A549 (cell line): ENCODE results near the gene GAPDHS. TPM values are rescaled to one million over a fixed set of nuclear protein-coding genes. Genes with fewer than 3 reads are reported as not detected.

Source experiments
- ATAC-seq, 2 experiments: fragments of 200-7000 bp in 1 of 2; fragments of >200 bp in 1 of 2; cut with Nextera tagmentation in 1 of 2; cut with Tn5 transposase in 1 of 2; 3 replicates each; pipeline versions ENCODE4 v1.8.0 to v1.9.1; 2018 to 2020; ENCODE audit warnings: mild to moderate bottlenecking in 1 of 2, moderate library complexity in 1 of 2
- CTCF ChIA-PET: fragments of 300-600 bp; sonication (Branson Sonifier 250); formaldehyde crosslinking; extraction: SDS; loops from one replicate; lab custom pipeline; 2021; ENCODE audit warnings: antibody characterized with exemption, inconsistent platforms; lab: Yijun Ruan, JAX
- POLR2A ChIA-PET: fragments of 350-600 bp; formaldehyde crosslinking; extraction: SDS; loops from one replicate; lab custom pipeline; 2021; ENCODE audit warnings: antibody characterized with exemption, inconsistent platforms; lab: Yijun Ruan, JAX
- DNase-seq, 2 experiments: peaks; one replicate each; pipeline versions ENCODE4 v3.0.0 to v3.0.0-alpha.2; 2011 to 2016; ENCODE audit warnings: low read depth in 1 of 2, low spot score in 1 of 2
- FAIRE-seq: peaks from 2 replicates; lab custom pipeline; 2011; peaks lifted over from hg19 to GRCh38; lab: Jason Lieb, UNC
- H3K27ac ChIP-seq, 2 experiments: fragments of >200 bp; sonication (Bioruptor Twin); formaldehyde crosslinking; 3 replicates each; pipeline ENCODE4 v1.5.1; 2016 to 2017
- H3K4me1 ChIP-seq: fragments of >200 bp; sonication (Bioruptor Twin); formaldehyde crosslinking; 3 replicates; pipeline ENCODE4 v1.6.1; 2016
- H3K4me2 ChIP-seq: fragments of >200 bp; sonication (Bioruptor Twin); formaldehyde crosslinking; 3 replicates; pipeline ENCODE4 v1.6.1; 2016
- H3K4me3 ChIP-seq: fragments of >200 bp; sonication (Bioruptor Twin); formaldehyde crosslinking; 3 replicates; pipeline ENCODE4 v1.5.1; 2016
- H3K9me3 ChIP-seq: fragments of >200 bp; sonication (Bioruptor Twin); formaldehyde crosslinking; 3 replicates; pipeline ENCODE4 v1.6.1; 2016
- ATOH8 ChIP-seq: fragments of 250-450 bp; sonication (Bioruptor Pico); IDR thresholded peaks from 2 replicates; pipeline ENCODE4 v1.5.0; 2020; ENCODE audit warnings: low read depth, mild to moderate bottlenecking, moderate library complexity
- CBX2 ChIP-seq: fragments of 200-600 bp; sonication (generic); IDR thresholded peaks from 2 replicates; pipeline ENCODE4 v1.6.1; 2016; ENCODE audit warnings: low read depth, mild to moderate bottlenecking, borderline replicate concordance
- CBX8 ChIP-seq: fragments of 200-600 bp; sonication (generic); IDR thresholded peaks from 2 replicates; pipeline ENCODE4 v1.6.1; 2016
- EP300 ChIP-seq, 2 experiments: fragments of >200 bp; sonication (Bioruptor Twin); formaldehyde crosslinking; IDR thresholded peaks; 2 replicates in 1 of 2; 3 replicates in 1 of 2; pipeline ENCODE4 v1.6.1; 2016 to 2017
- ESRRA ChIP-seq: fragments of 150-350 bp; IDR thresholded peaks from 2 replicates; pipeline ENCODE4 v1.6.1; 2014; ENCODE audit warnings: mild to moderate bottlenecking, low read length, borderline replicate concordance
- FOSB ChIP-seq: fragments of 250-450 bp; sonication (Bioruptor Pico); IDR thresholded peaks from 2 replicates; pipeline ENCODE4 v1.5.0; 2020; ENCODE audit warnings: mild to moderate bottlenecking, moderate library complexity
- FOXS1 ChIP-seq: fragments of 250-450 bp; sonication (Bioruptor Pico); IDR thresholded peaks from 2 replicates; pipeline ENCODE4 v1.5.0; 2020; ENCODE audit warnings: mild to moderate bottlenecking, moderate library complexity
- HDAC2 ChIP-seq: fragments of 200-600 bp; sonication (generic); IDR thresholded peaks from 2 replicates; pipeline ENCODE4 v1.6.1; 2016
- HES2 ChIP-seq: fragments of >200 bp; sonication (Bioruptor Twin); formaldehyde crosslinking; IDR thresholded peaks from 2 replicates; pipeline ENCODE4 v1.6.1; 2016
- HEYL ChIP-seq: fragments of 250-450 bp; sonication (Bioruptor Pico); IDR thresholded peaks from 2 replicates; pipeline ENCODE4 v1.8.0; 2021; ENCODE audit warnings: mild to moderate bottlenecking, moderate library complexity
- HMGXB4 ChIP-seq: fragments of 250-450 bp; sonication (Bioruptor Pico); IDR thresholded peaks from 2 replicates; pipeline ENCODE4 v1.5.0; 2021; ENCODE audit warnings: mild to moderate bottlenecking, moderate library complexity, borderline replicate concordance
- HOXB13 ChIP-seq: fragments of 250-450 bp; sonication (Bioruptor Pico); IDR thresholded peaks from 2 replicates; pipeline ENCODE4 v1.5.0; 2020; ENCODE audit warnings: low read depth, mild to moderate bottlenecking, moderate library complexity
- HOXB5 ChIP-seq: fragments of 250-450 bp; sonication (Bioruptor Pico); IDR thresholded peaks from 2 replicates; pipeline ENCODE4 v1.5.0; 2020; ENCODE audit warnings: mild to moderate bottlenecking, moderate library complexity
- JUN ChIP-seq, 2 experiments: fragments of >200 bp; sonication (Bioruptor Twin); formaldehyde crosslinking; IDR thresholded peaks; 2 replicates in 1 of 2; 3 replicates in 1 of 2; pipeline ENCODE4 v1.6.1; 2016 to 2017
- MAZ ChIP-seq: fragments of 150-350 bp; IDR thresholded peaks from 2 replicates; pipeline ENCODE4 v1.6.1; 2014; ENCODE audit warnings: antibody characterized with exemption, low read depth, low read length, borderline replicate concordance
- PHF8 ChIP-seq: fragments of 200-600 bp; sonication (generic); IDR thresholded peaks from 2 replicates; pipeline ENCODE4 v1.6.1; 2016; ENCODE audit warnings: low read depth, mild to moderate bottlenecking, antibody characterized with exemption, moderate library complexity, borderline replicate concordance
- POLR2A ChIP-seq: IDR thresholded peaks from 2 replicates; pipeline ENCODE4 v1.6.1; 2012; ENCODE audit warnings: mild to moderate bottlenecking, low read length
- RCOR1 ChIP-seq: fragments of 150-350 bp; IDR thresholded peaks from 2 replicates; pipeline ENCODE4 v1.6.1; 2014; ENCODE audit warnings: antibody characterized with exemption, low read length, low read depth
- SREBF2 ChIP-seq: fragments of 450-650 bp; IDR thresholded peaks from 2 replicates; pipeline ENCODE4 v1.6.1; 2014; ENCODE audit warnings: mild to moderate bottlenecking, moderate library complexity
- ZC3H11A ChIP-seq: fragments of 450-650 bp; IDR thresholded peaks from 2 replicates; pipeline ENCODE4 v1.6.1; 2014; ENCODE audit warnings: antibody characterized with exemption, mild to moderate bottlenecking
- ZFP36 ChIP-seq: fragments of 450-650 bp; IDR thresholded peaks from 2 replicates; pipeline ENCODE4 v1.6.1; 2014; ENCODE audit warnings: borderline replicate concordance; ENCODE audit not compliant: partially characterized antibody
- ZNF302 ChIP-seq: fragments of 250-450 bp; sonication (Bioruptor Pico); IDR thresholded peaks from 2 replicates; pipeline ENCODE4 v1.9.0; 2021; ENCODE audit warnings: inconsistent platforms, mild to moderate bottlenecking, moderate library complexity
- WGBS: methylation state at CpG from one replicate; pipeline ENCODE4 v1.1.6; 2017; ENCODE audit errors: missing lambda C conversion rate; 5-methylcytosine and 5-hydroxymethylcytosine counted together
- polyA plus RNA-seq, 4 experiments: library from polyadenylated mRNA; depleted of rRNA in 3 of 4; stranded (reverse); fragments of >200 nt; fragmentation: RNase III in 1 of 4; extraction: RNeasy Plus Mini Kit Qiagen cat#74134 plus additional on column Dnase treatment in 1 of 4; gene quantifications; 2 replicates in 3 of 4; 3 replicates in 1 of 4; pipeline ENCODE4 v1.2.3, GENCODE V29; 2011 to 2017
- TF ChIP-seq, protein P1 (sequence below): fragments of 200-600 bp; sonication (generic); IDR thresholded peaks from 2 replicates; pipeline ENCODE4 v1.6.1; 2016; ENCODE audit warnings: antibody characterized with exemption, mild to moderate bottlenecking, moderate library complexity
- TF ChIP-seq, protein P2 (sequence below): fragments of 450-650 bp; IDR thresholded peaks from 2 replicates; pipeline ENCODE4 v1.6.1; 2014; ENCODE audit warnings: antibody characterized with exemption

GAPDHS gene
- polyA plus RNA-seq, 2 of the 4 experiments (the other 2 are of a cell fraction): not detected

DNA sequence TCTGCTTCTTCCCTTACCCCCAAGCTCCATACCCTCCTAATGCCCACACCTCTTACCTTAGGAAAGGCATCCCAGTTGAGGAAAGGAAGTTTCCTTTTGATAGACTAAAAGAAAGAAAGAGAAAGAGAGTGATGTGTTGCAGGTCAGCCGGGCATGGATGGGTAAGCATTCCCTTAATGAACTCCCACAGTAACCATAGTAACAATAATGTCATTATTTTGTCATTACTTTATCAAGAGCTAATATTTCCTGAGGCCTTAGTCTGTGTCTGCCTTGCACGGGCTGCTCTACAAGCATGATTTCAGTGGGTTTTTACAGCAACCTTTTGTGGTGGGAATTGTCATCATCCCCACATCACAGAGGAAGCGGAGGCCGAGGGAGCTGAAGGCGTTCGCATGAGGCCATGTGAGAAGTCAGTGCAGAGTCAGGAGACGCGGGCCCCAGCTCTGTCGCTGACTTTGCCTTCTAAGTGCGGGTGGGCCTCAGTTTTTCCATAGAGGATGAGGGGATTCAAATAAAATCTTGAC, 45.5 kb upstream of the GAPDHS start:
- FAIRE-seq: peak; percentile 7
- ATAC-seq: no peak
- CTCF ChIA-PET: interaction anchor here (0.8 to 8.6 kb wide), 13 partner anchors 8 to 219 kb away, joined by 3 to 86 read pairs (median 6); partner anchors contain the start of gene USF2
- Histone ChIP-seq H3K27ac (no peak overlapping the region), H3K9me3 (no peaks in the 10 kb centered on the region), H3K4me2 (no peak overlapping the region), H3K4me3 (no peak overlapping the region), H3K4me1 (no peaks in the 10 kb centered on the region)
- 72% methylated on average over 10 of the region's 10 CpGs for WGBS
- TF ChIP-seq, protein P1, sequence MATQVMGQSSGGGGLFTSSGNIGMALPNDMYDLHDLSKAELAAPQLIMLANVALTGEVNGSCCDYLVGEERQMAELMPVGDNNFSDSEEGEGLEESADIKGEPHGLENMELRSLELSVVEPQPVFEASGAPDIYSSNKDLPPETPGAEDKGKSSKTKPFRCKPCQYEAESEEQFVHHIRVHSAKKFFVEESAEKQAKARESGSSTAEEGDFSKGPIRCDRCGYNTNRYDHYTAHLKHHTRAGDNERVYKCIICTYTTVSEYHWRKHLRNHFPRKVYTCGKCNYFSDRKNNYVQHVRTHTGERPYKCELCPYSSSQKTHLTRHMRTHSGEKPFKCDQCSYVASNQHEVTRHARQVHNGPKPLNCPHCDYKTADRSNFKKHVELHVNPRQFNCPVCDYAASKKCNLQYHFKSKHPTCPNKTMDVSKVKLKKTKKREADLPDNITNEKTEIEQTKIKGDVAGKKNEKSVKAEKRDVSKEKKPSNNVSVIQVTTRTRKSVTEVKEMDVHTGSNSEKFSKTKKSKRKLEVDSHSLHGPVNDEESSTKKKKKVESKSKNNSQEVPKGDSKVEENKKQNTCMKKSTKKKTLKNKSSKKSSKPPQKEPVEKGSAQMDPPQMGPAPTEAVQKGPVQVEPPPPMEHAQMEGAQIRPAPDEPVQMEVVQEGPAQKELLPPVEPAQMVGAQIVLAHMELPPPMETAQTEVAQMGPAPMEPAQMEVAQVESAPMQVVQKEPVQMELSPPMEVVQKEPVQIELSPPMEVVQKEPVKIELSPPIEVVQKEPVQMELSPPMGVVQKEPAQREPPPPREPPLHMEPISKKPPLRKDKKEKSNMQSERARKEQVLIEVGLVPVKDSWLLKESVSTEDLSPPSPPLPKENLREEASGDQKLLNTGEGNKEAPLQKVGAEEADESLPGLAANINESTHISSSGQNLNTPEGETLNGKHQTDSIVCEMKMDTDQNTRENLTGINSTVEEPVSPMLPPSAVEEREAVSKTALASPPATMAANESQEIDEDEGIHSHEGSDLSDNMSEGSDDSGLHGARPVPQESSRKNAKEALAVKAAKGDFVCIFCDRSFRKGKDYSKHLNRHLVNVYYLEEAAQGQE: no peak
- TF ChIP-seq MAZ: no peak
- no peak for TF ChIP-seq CBX8
- no peak for TF ChIP-seq FOSB
- TF ChIP-seq JUN (IDR thresholded peaks at IDR 0.05): no peak
- TF ChIP-seq HEYL (CRISPR knock-in tag): no peak
- no peak for TF ChIP-seq ATOH8
- TF ChIP-seq HES2: no peak
- no peak for TF ChIP-seq ZFP36
- no peak for TF ChIP-seq ESRRA
- TF ChIP-seq HMGXB4 (CRISPR knock-in tag): no peak
- no peak for TF ChIP-seq HDAC2
- TF ChIP-seq RCOR1: no peak
- TF ChIP-seq POLR2A: no peak
- TF ChIP-seq ZNF302 (CRISPR knock-in tag): no peak
- no peak for TF ChIP-seq HOXB13 (CRISPR knock-in tag)
- no peak for TF ChIP-seq CBX2
- TF ChIP-seq PHF8: no peak
- TF ChIP-seq EP300 (IDR thresholded peaks at IDR 0.05): no peak
- TF ChIP-seq SREBF2: no peak
- DNase-seq: no peak
- POLR2A ChIA-PET: no interaction called here

GRCh38 chr19:35488677-35489076, 44.6 kb upstream of the GAPDHS start:
- Histone ChIP-seq H3K4me1 (no peaks in the 10 kb centered on the region), H3K4me3 (no peak overlapping the region), H3K4me2 (no peak overlapping the region), H3K27ac (no peak overlapping the region), H3K9me3 (no peaks in the 10 kb centered on the region)
- no peak for TF ChIP-seq HOXB5
- no peak for TF ChIP-seq EP300 (IDR thresholded peaks at IDR 0.05)
- no peak for TF ChIP-seq FOXS1 (CRISPR knock-in tag)
- TF ChIP-seq ZC3H11A: no peak
- TF ChIP-seq ESRRA: no peak
- no peak for TF ChIP-seq HMGXB4 (CRISPR knock-in tag)
- TF ChIP-seq, protein P2, sequence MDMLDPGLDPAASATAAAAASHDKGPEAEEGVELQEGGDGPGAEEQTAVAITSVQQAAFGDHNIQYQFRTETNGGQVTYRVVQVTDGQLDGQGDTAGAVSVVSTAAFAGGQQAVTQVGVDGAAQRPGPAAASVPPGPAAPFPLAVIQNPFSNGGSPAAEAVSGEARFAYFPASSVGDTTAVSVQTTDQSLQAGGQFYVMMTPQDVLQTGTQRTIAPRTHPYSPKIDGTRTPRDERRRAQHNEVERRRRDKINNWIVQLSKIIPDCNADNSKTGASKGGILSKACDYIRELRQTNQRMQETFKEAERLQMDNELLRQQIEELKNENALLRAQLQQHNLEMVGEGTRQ: peak; percentile 59
- 50% methylated on average over 16 of the region's 16 CpGs for WGBS
- ATAC-seq (no peak), FAIRE-seq (no peak), DNase-seq (no peak)
- CTCF ChIA-PET: interaction anchor here (0.8 to 10.4 kb wide), 7 partner anchors 7 to 136 kb away, joined by 3 to 256 read pairs (median 23); partner anchors contain the start of genes FFAR1 and FFAR3
- POLR2A ChIA-PET: no interaction called here
